Measurements from ENCODE around the gene TROAP.

Gene TROAP

GRCh38 chr12:49342066-49342913 is 19.2 kb downstream of the TROAP start:
- DNase-seq (ENCODE audit: low read depth) = peak; percentile 41

DNA sequence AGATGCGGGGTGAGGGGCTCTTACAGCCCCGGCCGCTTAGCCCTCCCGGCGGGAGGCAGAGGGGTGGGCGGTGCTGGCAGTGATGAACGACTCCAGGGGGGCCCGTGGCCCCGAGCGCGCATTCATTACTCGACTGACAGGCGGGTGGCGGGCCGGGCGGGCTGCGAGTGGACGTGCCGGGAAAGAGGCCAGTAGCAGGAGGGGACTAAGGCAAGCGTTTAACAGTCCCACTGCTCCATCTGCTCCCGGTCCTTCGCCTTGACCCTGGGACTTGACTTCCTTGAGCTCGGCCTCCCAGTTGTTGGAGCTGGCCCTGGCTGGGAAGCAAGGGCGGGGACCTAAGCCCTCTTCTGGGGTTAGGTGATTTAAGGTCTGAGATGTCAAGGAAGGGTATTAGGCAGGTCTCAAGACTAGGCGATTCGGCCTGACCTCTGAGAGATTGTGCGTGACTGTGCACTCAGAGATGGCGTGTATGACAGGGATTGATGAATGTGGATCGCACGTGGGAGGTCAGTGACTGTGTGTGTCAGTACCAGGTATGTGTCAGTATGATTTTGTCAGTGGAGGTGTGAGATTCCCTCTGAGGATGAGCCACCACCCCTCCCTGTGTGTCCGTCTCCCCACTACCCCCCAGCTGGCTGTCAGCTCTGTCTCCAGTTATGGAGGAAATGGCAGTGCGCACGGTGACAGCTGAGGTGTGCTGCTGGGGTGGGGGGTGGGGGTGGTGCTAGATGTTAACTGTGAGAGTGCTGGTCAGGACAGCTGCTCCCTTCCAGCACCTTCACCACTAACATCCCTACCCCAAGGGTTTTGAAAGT is 20.1 kb downstream of the TROAP start:
- DNase-seq (ENCODE audit: low read depth) = no peak

DNA sequence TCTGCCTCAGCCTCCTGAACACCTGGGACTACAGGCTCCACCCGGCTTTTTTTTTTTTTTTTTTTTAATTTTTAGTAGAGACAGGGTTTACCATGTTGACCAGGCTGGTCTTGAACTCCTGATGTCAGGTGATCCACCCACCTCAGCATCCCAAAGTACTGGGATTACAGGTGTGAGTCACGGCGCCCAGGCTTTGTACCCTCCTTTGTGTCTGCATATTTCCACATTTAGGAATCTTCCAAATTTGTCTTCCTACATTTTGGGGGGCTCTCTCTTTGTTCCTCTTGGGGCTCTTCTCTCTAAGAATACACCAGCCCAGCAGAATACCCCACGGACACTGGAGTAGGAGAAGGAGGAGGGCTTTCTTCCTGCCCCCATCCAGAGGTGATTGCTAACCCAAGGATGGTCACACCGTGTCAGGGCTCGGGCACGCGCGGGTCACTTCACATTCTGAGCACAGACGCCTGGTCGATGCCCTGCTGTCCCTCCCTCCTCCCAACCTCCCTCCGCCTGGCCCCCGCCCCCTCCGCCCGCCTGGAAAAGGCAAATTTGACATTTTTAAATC is 21.5 kb downstream of the TROAP start:
- no peak for DNase-seq (ENCODE audit: low read depth)

DNA sequence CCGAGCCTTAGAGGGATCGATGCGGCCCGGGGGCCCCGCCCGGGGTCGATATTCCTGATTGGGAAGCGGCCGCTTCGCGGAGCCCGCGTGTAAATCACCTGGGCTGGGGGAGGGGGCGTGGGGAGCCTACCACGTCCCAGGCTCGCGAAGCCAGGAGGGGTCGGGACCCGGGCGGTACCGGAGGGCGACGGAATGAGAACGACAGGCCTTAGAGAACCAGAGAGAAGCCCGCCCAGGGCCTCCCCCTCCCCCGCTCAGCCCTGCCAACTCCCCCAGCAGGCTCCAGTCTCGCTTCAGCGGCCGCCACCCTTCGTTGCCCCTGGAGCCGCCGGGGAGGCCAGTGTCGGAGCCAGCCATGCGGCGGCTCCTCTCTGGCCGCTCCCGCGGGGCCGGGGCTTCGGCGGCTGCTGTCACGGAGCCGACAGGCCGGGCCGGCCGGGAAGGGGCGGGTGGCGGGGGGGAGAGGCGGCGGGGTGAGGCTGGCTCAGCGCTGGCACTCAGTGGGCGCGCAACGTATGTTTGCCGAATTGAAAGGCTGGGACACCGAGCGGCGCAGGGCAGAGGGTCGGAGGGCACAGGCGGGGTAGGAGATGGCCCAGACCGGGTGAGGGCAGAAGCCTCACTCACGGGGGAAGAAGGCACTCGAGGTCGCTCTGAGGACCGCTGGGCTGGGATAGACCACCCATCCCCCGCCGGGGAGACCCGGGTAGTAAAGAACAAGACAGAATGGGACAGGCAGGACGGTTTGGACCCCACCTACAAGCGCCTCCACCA is 22.2 kb downstream of the TROAP start:
- DNase-seq (ENCODE audit: low read depth) = no peak

GRCh38 chr12:49345825-49346658 is 23.0 kb downstream of the TROAP start:
- DNase-seq (ENCODE audit: low read depth) = no peak

- no peak for DNase-seq (ENCODE audit: low read depth)
Observed at GRCh38 chr12:49346659-49347310, 23.7 kb downstream of the TROAP start, which contains the start of gene DNAJC22. DNAJC22 (plus strand) TSS chr12:49346888; CDS start chr12:49348873, 1,985 bp downstream.

- no peak for DNase-seq (ENCODE audit: low read depth)
Observed at GRCh38 chr12:49347311-49348193, 24.5 kb downstream of the TROAP start.

GRCh38 chr12:49348781-49349180 is 25.7 kb downstream of the TROAP start:
- DNase-seq (ENCODE audit: low read depth) = no peak

DNA sequence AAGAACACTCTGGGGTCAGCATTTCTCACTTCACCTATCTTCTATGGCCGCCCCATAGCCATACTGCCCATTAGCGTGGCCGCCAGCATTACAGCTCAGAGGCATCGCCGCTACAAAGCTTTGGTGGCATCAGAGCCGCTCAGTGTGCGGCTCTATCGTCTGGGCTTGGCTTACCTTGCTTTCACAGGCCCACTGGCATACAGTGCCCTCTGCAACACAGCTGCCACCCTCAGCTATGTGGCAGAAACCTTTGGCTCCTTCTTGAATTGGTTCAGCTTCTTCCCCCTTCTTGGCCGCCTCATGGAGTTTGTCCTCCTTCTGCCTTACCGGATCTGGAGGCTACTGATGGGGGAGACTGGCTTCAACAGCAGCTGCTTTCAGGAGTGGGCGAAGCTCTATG is 26.2 kb downstream of the TROAP start:
- DNase-seq (ENCODE audit: low read depth) = no peak

- no peak for DNase-seq (ENCODE audit: low read depth)
Observed at GRCh38 chr12:49352351-49352750, 29.3 kb downstream of the TROAP start.

- DNase-seq (ENCODE audit: low read depth) = no peak
Observed at GRCh38 chr12:49355913-49356312, 32.9 kb downstream of the TROAP start.

GRCh38 chr12:49357103-49357678 is 34.1 kb downstream of the TROAP start:
- DNase-seq (ENCODE audit: low read depth) = no peak

DNA sequence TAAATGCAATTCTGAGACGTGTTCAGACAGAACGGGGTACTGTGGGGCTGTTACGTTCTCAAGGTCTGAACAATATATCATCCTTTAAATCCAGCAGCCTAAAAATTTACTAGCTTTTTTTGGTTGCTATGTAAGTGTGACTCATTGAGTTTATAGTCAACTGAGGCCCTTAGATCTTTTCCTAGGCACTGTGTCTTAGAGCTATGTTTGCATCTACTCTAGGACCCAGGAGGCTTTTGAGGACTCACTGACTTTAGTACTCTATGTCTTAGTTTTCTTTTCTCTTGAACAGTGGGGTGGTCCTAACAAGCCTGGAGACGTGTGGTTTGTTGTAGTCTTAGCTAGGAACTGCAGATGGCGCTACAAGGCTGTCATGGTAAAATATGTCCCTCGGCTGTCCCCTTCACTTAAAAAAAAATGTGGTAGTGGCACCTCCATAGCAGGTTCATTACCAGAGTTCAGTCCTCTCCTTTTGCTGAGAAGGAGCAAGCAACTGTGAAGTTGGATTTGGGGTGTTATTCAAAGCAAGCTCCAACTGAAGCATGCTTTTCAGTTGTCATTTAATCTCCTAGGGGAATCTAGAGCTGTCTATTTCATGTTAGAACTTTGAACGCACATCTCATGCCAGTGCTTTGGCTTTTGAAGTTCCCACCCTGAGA is 35.6 kb downstream of the TROAP start:
- DNase-seq (ENCODE audit: low read depth) = no peak

DNA sequence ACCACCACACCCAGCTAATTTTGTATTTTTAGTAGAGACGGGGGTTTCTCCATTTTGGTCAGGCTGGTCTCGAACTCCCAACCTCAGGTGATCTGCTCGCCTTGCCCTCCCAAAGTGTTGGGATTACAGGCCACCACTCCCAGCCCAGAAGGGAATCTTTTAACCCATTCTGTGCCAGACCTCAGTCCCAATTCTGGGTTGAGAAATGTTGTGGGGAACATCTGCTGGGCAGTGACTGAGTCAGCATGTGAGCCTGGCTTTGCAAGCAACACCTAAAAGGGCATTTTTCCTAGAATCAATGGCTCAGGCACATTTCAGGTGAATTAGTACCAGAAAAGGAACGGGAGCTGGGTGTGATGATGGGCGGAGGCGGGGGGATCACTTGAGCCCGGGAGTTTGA is 36.6 kb downstream of the TROAP start:
- DNase-seq (ENCODE audit: low read depth) = no peak

GRCh38 chr12:49362077-49362476 is 39.0 kb downstream of the TROAP start:
- DNase-seq (ENCODE audit: low read depth) = no peak

DNA sequence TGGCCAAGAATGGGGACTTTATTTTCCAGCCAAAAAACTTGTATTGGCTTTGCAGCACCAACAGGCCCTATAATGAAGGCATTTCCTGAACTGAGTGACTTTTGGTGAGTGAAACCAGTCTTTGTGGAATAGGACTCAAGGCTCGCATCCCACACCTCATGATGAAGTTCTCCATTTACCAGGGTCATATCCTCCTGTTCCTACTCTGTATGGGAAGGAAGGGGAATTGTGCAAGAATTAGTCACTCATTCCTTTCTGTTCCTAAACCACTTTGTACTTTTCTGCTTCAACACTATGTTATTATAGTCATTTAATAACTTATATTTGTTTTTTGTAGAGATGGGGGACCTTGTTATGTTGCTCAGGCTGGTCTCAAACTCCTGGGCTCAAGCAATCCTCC is 41.9 kb downstream of the TROAP start:
- DNase-seq (ENCODE audit: low read depth) = peak; percentile 75

DNA sequence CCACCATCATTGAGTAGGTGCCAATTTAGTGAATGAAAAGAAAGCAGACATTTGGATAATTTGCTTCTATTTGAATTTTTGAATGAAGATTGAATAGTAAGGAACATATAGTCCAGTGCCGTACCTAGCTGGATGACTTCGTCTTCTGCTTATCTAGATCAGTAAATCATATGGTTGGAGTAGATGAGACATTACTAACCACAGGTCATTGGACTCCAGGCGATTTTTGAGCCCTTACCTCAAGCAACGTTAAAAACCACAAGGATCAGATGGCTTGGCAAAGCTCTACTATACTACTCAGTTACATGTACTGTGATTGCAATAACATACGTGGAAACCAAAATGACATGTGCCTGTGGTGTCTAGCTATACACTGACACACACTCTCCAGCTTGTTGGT is 42.5 kb downstream of the TROAP start:
- DNase-seq (ENCODE audit: low read depth) = no peak

DNA sequence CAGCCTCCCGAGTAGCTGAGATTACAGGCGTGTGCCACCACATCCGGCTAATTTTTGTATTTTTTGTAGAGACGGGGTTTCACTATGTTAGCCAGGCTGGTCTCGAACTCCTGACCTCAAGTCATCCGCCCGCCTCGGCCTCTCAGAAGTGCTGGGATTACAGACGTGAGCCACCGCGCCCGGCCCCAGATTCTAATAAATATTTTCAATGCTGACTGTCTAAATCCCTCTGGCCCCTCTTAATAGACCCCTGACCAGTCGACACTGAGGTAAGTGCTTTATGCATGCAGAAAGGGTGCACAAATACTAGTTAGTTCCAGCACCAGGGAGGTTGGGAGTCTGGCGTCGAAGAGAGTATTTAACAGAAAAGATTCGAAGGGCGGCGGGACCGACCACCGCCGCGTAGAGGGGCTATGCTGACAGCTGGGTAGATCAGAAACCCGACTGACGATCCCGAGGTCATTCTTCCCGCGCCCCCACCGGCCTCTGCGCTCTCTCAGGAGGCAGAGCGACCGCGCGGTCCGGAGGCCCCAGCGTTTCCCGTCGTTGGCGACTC is 43.1 kb downstream of the TROAP start:
- DNase-seq (ENCODE audit: low read depth) = no peak
